SK-N-SH (cell line): Measurements from ENCODE around the gene ARMH4. TPM values are rescaled to one million over a fixed set of nuclear protein-coding genes. Genes with fewer than 3 reads are reported as not detected.

Source experiments
- CTCF ChIA-PET: fragments of 300-600, 350-600 bp; formaldehyde crosslinking; extraction: SDS; loops from one replicate; lab custom pipeline; 2021; lab: Yijun Ruan, JAX
- POLR2A ChIA-PET: fragments of 350-600 bp; sonication (Branson Sonifier 250); formaldehyde crosslinking; extraction: SDS; loops from one replicate; lab custom pipeline; 2020; ENCODE audit warnings: antibody characterized with exemption, inconsistent platforms; lab: Yijun Ruan, JAX
- DNase-seq: peaks from one replicate; pipeline ENCODE4 v3.0.0; 2012
- H2AFZ ChIP-seq: fragments of 200-600 bp; sonication (generic); 2 replicates; pipeline ENCODE4 v1.8.1; 2016; ENCODE audit warnings: antibody characterized with exemption, mild to moderate bottlenecking, low read depth
- H3F3A ChIP-seq: fragments of 200-600 bp; sonication (generic); replicated peaks from 2 replicates; pipeline ENCODE3; 2016; ENCODE audit warnings: antibody characterized with exemption, mild to moderate bottlenecking; ENCODE audit not compliant: insufficient read depth
- H3K27ac ChIP-seq, 2 experiments: fragments of 200-500 bp in 1 of 2; fragments of 200-600 bp in 1 of 2; sonication (Bioruptor generic) in 1 of 2; sonication (generic), shearing (Covaris generic) in 1 of 2; 2 replicates each; pipeline versions ENCODE4 v1.5.1 to v1.6.1; 2014 to 2016; ENCODE audit warnings: low read depth in 2 of 2, inconsistent platforms in 1 of 2, low read length in 1 of 2, mild to moderate bottlenecking in 1 of 2, mixed read lengths in 1 of 2
- H3K27me3 ChIP-seq: fragments of 200-600 bp; sonication (generic), shearing (Covaris generic); 2 replicates; pipeline ENCODE4 v1.6.1; 2016; ENCODE audit warnings: mixed run types; ENCODE audit not compliant: insufficient read depth
- H3K36me3 ChIP-seq, 2 experiments: fragments of 200-500 bp in 1 of 2; fragments of 200-600 bp in 1 of 2; sonication (Bioruptor generic) in 1 of 2; sonication (generic) in 1 of 2; replicated peaks in 1 of 2; 2 replicates each; pipeline versions ENCODE3 to v1.5.1; 2014 to 2016; ENCODE audit warnings: low read length in 1 of 2, mild to moderate bottlenecking in 1 of 2; ENCODE audit not compliant: insufficient read depth in 2 of 2, control insufficient read depth in 1 of 2
- H3K4me1 ChIP-seq, 2 experiments: fragments of 200-500 bp in 1 of 2; fragments of 200-600 bp in 1 of 2; sonication (Bioruptor generic) in 1 of 2; sonication (generic), shearing (Covaris generic) in 1 of 2; 2 replicates each; pipeline versions ENCODE4 v1.5.1 to v1.6.1; 2014 to 2016; ENCODE audit warnings: low read depth in 1 of 2, low read length in 1 of 2, mixed run types in 1 of 2; ENCODE audit not compliant: insufficient read depth in 2 of 2, control insufficient read depth in 1 of 2
- H3K4me2 ChIP-seq: fragments of 200-600 bp; sonication (generic), shearing (Covaris generic); 2 replicates; pipeline ENCODE4 v1.6.1; 2017; ENCODE audit warnings: mixed run types
- H3K4me3 ChIP-seq, 2 experiments: fragments of 200-500 bp in 1 of 2; fragments of 200-600 bp in 1 of 2; sonication (Bioruptor generic) in 1 of 2; sonication (generic), shearing (Covaris generic) in 1 of 2; 2 replicates each; pipeline versions ENCODE4 v1.5.1 to v1.8.1; 2014 to 2016; ENCODE audit warnings: low read depth in 2 of 2, inconsistent platforms in 1 of 2, low read length in 1 of 2, mild to moderate bottlenecking in 1 of 2, mixed read lengths in 1 of 2, moderate library complexity in 1 of 2
- H3K79me2 ChIP-seq: fragments of 200-600 bp; sonication (generic); 2 replicates; pipeline ENCODE4 v1.8.1; 2017; ENCODE audit warnings: mild to moderate bottlenecking; ENCODE audit not compliant: insufficient read depth
- H3K9ac ChIP-seq: fragments of 200-600 bp; sonication (generic); 2 replicates; pipeline ENCODE4 v1.6.1; 2017; ENCODE audit warnings: mixed run types
- H3K9me2 ChIP-seq: fragments of 200-600 bp; sonication (generic); 2 replicates; pipeline ENCODE4 v1.6.1; 2017; ENCODE audit warnings: mixed run types
- H3K9me3 ChIP-seq: fragments of 200-600 bp; sonication (generic); 2 replicates; pipeline ENCODE4 v1.6.1; 2017; ENCODE audit warnings: mixed run types, mild to moderate bottlenecking, moderate library complexity
- H4K20me1 ChIP-seq: fragments of 200-600 bp; sonication (generic); 2 replicates; pipeline ENCODE4 v1.6.1; 2017; ENCODE audit warnings: mild to moderate bottlenecking, mixed run types; ENCODE audit not compliant: insufficient read depth
- ELF1 ChIP-seq: IDR thresholded peaks from 2 replicates; pipeline ENCODE4 v1.4.0; 2012
- EP300 ChIP-seq, 2 experiments: IDR thresholded peaks; 2 replicates each; pipeline versions ENCODE4 v1.4.0 to v1.6.1; 2012; ENCODE audit warnings: borderline replicate concordance in 1 of 2, low read depth in 1 of 2, low read length in 1 of 2
- EZH2phosphoT487 ChIP-seq: fragments of 200-600 bp; sonication (generic); IDR thresholded peaks from 2 replicates; pipeline ENCODE4 v1.6.1; 2017; ENCODE audit warnings: low read depth, mixed run types, mild to moderate bottlenecking, antibody characterized with exemption, moderate library complexity, borderline replicate concordance
- FOXJ3 ChIP-seq: sonication (generic); formaldehyde crosslinking; IDR thresholded peaks from 2 replicates; pipeline ENCODE4 v1.5.1; 2020; ENCODE audit warnings: mild to moderate bottlenecking, missing genetic modification reagents
- FOXM1 ChIP-seq: IDR thresholded peaks from 2 replicates; pipeline ENCODE4 v1.4.0; 2012; ENCODE audit warnings: low read depth, mild to moderate bottlenecking
- GABPA ChIP-seq: IDR thresholded peaks from 2 replicates; pipeline ENCODE4 v1.4.0; 2012; ENCODE audit warnings: low read depth, mild to moderate bottlenecking
- GATA2 ChIP-seq: sonication (generic); formaldehyde crosslinking; IDR thresholded peaks from 2 replicates; pipeline ENCODE4 v1.5.0; 2020; ENCODE audit warnings: mild to moderate bottlenecking, missing genetic modification reagents
- MEF2A ChIP-seq: IDR thresholded peaks from 2 replicates; pipeline ENCODE4 v1.4.0; 2012; ENCODE audit warnings: low read depth, borderline replicate concordance
- NFIC ChIP-seq: IDR thresholded peaks from 2 replicates; pipeline ENCODE4 v1.4.0; 2012; ENCODE audit warnings: borderline replicate concordance
- NRF1 ChIP-seq: IDR thresholded peaks from 2 replicates; pipeline ENCODE4 v1.6.1; 2012; ENCODE audit warnings: low read depth, mild to moderate bottlenecking, low read length
- RAD21 ChIP-seq: IDR thresholded peaks from 2 replicates; pipeline ENCODE4 v1.6.1; 2012; ENCODE audit warnings: mild to moderate bottlenecking, low read length
- RFX5 ChIP-seq: IDR thresholded peaks from 2 replicates; pipeline ENCODE4 v1.6.1; 2012; ENCODE audit warnings: mild to moderate bottlenecking, improper control_type of control experiment, low read length
- RXRA ChIP-seq: IDR thresholded peaks from 2 replicates; pipeline ENCODE4 v1.4.0; 2012; ENCODE audit warnings: low read depth, mild to moderate bottlenecking, borderline replicate concordance
- TCF12 ChIP-seq: IDR thresholded peaks from 2 replicates; pipeline ENCODE4 v1.4.0; 2012
- TEAD4 ChIP-seq: IDR thresholded peaks from 2 replicates; pipeline ENCODE4 v1.4.0; 2012; ENCODE audit warnings: mild to moderate bottlenecking, borderline replicate concordance; ENCODE audit not compliant: insufficient read depth
- USF1 ChIP-seq: IDR thresholded peaks from 2 replicates; pipeline ENCODE4 v1.4.0; 2012; ENCODE audit warnings: low read depth, borderline replicate concordance
- USF2 ChIP-seq: fragments of 150-350 bp; IDR thresholded peaks from 2 replicates; pipeline ENCODE4 v1.6.1; 2017; ENCODE audit warnings: antibody characterized with exemption, low read length, low read depth, borderline replicate concordance
- WGBS: methylation state at CpG from one replicate; pipeline ENCODE4 v1.1.6; 2017; ENCODE audit warnings: low lambda C conversion rate; 5-methylcytosine and 5-hydroxymethylcytosine counted together
- polyA plus RNA-seq, 3 experiments: library from polyadenylated mRNA; depleted of rRNA; stranded (reverse); fragments of >200 nt; gene quantifications; 2 replicates each; pipeline ENCODE4 v1.2.3, GENCODE V29; 2012
- TF ChIP-seq, protein P1 (sequence below): IDR thresholded peaks from 2 replicates; pipeline ENCODE4; 2012
- TF ChIP-seq, protein P2 (sequence below): IDR thresholded peaks from 2 replicates; pipeline ENCODE4 v1.4.0; 2012; ENCODE audit warnings: low read depth
- TF ChIP-seq, protein P3 (sequence below): IDR thresholded peaks from 2 replicates; pipeline ENCODE4 v1.6.1; 2012; ENCODE audit warnings: mild to moderate bottlenecking, low read depth, low read length, moderate library complexity

Gene ARMH4
- polyA plus RNA-seq, 1 of the 3 experiments (the other 2 are of a cell fraction), result 0.39 TPM

DNA sequence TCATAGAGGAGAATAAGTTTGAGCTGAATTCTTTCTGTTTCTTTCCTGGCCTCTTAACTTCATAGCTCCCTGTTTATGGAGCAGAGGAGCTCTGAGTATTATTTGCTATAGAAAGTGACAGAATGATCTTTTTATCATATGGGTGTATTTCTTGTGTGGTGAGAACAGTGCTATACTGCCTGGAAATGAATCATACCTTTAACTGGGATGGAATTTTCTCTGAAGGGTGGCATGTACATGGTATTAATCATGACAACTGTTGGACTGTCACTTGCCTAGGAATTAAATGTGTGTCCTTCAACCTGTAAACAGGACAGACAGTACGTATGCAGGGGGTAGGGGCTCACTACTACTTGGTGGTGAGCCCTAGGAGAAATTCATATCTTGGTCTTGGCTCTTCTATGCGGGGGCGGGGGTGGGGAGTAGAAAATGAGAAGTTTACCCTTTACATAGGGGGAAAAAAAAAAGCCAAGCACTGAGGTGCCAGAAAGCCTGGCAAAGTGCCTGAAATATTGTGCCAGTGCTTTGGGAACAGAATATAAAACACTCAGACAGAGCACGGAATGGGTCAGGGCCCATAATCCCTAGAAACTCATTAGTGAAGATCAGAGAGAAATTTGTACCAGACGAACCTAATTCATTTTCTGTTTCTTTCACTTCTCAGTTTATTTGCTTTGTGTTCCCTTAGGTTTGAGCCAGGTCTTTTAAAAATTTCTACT is 33.8 kb downstream of the ARMH4 start:
- no peaks in the 10 kb centered on the region for H3K9me2 ChIP-seq
- H3K4me2 ChIP-seq, result no peak overlapping the region
- no peak for DNase-seq
- no peaks in the 10 kb centered on the region; the same call in 1 of the 2 replicates for H3K27me3 ChIP-seq
- H4K20me1 ChIP-seq, result no peaks in the 10 kb centered on the region
- H3K36me3 ChIP-seq, result no peaks in the 10 kb centered on the region
- no peaks in the 10 kb centered on the region for H3K9me3 ChIP-seq
- H3K79me2 ChIP-seq, result no peaks in the 10 kb centered on the region
- no peaks in the 10 kb centered on the region for H3K4me1 ChIP-seq
- WGBS, result 42% methylated on average over 5 of the region's 5 CpGs
- ChIA-PET POLR2A (no interaction called here), CTCF (interaction anchor here (1.3 kb wide), 1 partner anchor 10 kb away, joined by 4 read pairs; no protein-coding TSS in a partner anchor)
- H3K27ac ChIP-seq, result no peak overlapping the region
- H3K9ac ChIP-seq, result no peak overlapping the region
- TF ChIP-seq USF2, result no peak
- TF ChIP-seq, protein P1, sequence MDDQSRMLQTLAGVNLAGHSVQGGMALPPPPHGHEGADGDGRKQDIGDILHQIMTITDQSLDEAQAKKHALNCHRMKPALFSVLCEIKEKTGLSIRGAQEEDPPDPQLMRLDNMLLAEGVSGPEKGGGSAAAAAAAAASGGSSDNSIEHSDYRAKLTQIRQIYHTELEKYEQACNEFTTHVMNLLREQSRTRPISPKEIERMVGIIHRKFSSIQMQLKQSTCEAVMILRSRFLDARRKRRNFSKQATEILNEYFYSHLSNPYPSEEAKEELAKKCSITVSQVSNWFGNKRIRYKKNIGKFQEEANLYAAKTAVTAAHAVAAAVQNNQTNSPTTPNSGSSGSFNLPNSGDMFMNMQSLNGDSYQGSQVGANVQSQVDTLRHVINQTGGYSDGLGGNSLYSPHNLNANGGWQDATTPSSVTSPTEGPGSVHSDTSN, result no peak
- no peak for TF ChIP-seq USF1
- no peak for TF ChIP-seq NRF1
- TF ChIP-seq EZH2phosphoT487, result no peak
- no peak for TF ChIP-seq NFIC
- no peak for TF ChIP-seq FOXM1
- no peak for TF ChIP-seq RFX5
- no peak for TF ChIP-seq RAD21
- no peak for TF ChIP-seq ELF1
- no peak for TF ChIP-seq RXRA
- TF ChIP-seq MEF2A, result no peak
- TF ChIP-seq GABPA, result no peak
- no peak for TF ChIP-seq TCF12
- TF ChIP-seq TEAD4, result no peak
- H3F3A ChIP-seq, result no peaks in the 10 kb centered on the region
- H2AFZ ChIP-seq, result no peak overlapping the region
- H3K4me3 ChIP-seq, result no peak overlapping the region

GRCh38 chr14:58109744-58110143 is 42.3 kb downstream of the ARMH4 start:
- H3K27me3 ChIP-seq, result no peaks in the 10 kb centered on the region
- no peaks in the 10 kb centered on the region for H3K79me2 ChIP-seq
- no peak for DNase-seq
- no peak overlapping the region for H3K4me3 ChIP-seq
- H3K36me3 ChIP-seq, result no peaks in the 10 kb centered on the region
- no peaks in the 10 kb centered on the region for H4K20me1 ChIP-seq
- ChIA-PET POLR2A (interaction anchor here (0.6 kb wide), 1 partner anchor 99 kb away, joined by 3 read pairs; no protein-coding TSS in a partner anchor), CTCF (interaction anchor here (1.9 to 4.2 kb wide), 4 partner anchors 21 to 286 kb away, joined by 5 to 20 read pairs (median 9); partner anchors contain the start of gene TOMM20L)
- H3K9me3 ChIP-seq, result no peaks in the 10 kb centered on the region
- no peak overlapping the region for H3K4me2 ChIP-seq
- no peak overlapping the region for H2AFZ ChIP-seq
- no peak overlapping the region for H3K9ac ChIP-seq
- H3K4me1 ChIP-seq, result no peaks in the 10 kb centered on the region
- no peaks in the 10 kb centered on the region for H3K9me2 ChIP-seq
- TF ChIP-seq, protein P2, sequence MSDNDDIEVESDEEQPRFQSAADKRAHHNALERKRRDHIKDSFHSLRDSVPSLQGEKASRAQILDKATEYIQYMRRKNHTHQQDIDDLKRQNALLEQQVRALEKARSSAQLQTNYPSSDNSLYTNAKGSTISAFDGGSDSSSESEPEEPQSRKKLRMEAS, result no peak
- TF ChIP-seq NFIC (no peak), TCF12 (no peak), EZH2phosphoT487 (no peak), EP300 (IDR thresholded peaks at IDR 0.05; ENCODE audit: borderline replicate concordance in 1 of 2, low read depth in 1 of 2, low read length in 1 of 2) (no peak), RFX5 (no peak), GABPA (no peak), FOXJ3 (no peak), GATA2 (no peak), TEAD4 (no peak), NRF1 (no peak)
- TF ChIP-seq, protein P3, sequence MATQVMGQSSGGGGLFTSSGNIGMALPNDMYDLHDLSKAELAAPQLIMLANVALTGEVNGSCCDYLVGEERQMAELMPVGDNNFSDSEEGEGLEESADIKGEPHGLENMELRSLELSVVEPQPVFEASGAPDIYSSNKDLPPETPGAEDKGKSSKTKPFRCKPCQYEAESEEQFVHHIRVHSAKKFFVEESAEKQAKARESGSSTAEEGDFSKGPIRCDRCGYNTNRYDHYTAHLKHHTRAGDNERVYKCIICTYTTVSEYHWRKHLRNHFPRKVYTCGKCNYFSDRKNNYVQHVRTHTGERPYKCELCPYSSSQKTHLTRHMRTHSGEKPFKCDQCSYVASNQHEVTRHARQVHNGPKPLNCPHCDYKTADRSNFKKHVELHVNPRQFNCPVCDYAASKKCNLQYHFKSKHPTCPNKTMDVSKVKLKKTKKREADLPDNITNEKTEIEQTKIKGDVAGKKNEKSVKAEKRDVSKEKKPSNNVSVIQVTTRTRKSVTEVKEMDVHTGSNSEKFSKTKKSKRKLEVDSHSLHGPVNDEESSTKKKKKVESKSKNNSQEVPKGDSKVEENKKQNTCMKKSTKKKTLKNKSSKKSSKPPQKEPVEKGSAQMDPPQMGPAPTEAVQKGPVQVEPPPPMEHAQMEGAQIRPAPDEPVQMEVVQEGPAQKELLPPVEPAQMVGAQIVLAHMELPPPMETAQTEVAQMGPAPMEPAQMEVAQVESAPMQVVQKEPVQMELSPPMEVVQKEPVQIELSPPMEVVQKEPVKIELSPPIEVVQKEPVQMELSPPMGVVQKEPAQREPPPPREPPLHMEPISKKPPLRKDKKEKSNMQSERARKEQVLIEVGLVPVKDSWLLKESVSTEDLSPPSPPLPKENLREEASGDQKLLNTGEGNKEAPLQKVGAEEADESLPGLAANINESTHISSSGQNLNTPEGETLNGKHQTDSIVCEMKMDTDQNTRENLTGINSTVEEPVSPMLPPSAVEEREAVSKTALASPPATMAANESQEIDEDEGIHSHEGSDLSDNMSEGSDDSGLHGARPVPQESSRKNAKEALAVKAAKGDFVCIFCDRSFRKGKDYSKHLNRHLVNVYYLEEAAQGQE, result no peak
- TF ChIP-seq, all 33 proteins: peak for 0
- 2% methylated on average over 3 of the region's 3 CpGs for WGBS
- peaks cover 5% of the 10 kb centered on the region for H3F3A ChIP-seq
- no peak overlapping the region for H3K27ac ChIP-seq
